IMR-90 (cell line): ENCODE results near the gene MALT1. TPM values are rescaled to one million over a fixed set of nuclear protein-coding genes. Genes with fewer than 3 reads are reported as not detected.
A peak's percentile ranks its signal among the peaks of the same experiment; 100 is the strongest.

Source experiments
- ATAC-seq: fragments of 200-7000 bp; cut with Tn5 transposase; 2 replicates; pipeline ENCODE4 v1.9.1; 2020; ENCODE audit warnings: low read depth, mild to moderate bottlenecking, moderate library complexity
- BruUV-seq: library from RNA; stranded (reverse); fragments of 400-500 nt; replicated peaks from 2 replicates; lab custom pipeline; 2021; lab: Mats Ljungman, UMichigan
- CTCF ChIA-PET: fragments of 300-600 bp; formaldehyde crosslinking; extraction: SDS; loops from one replicate; lab custom pipeline; 2021; ENCODE audit warnings: antibody characterized with exemption; lab: Yijun Ruan, JAX
- POLR2A ChIA-PET: fragments of 300-600 bp; sonication (Branson Sonifier 250); formaldehyde crosslinking; loops from one replicate; lab custom pipeline; 2022; ENCODE audit warnings: antibody characterized with exemption; ENCODE audit not compliant: unreplicated experiment; lab: Charles Lee
- DNase-seq: peaks from one replicate; pipeline ENCODE4 v3.0.0; 2013
- H2AFZ ChIP-seq: replicated peaks from 2 replicates; pipeline ENCODE3; 2013; ENCODE audit warnings: low read length, mild to moderate bottlenecking; ENCODE audit not compliant: poor library complexity
- H2AK5ac ChIP-seq: 2 replicates; pipeline ENCODE4 v1.6.1; 2013; ENCODE audit warnings: low read depth, low read length, inconsistent platforms
- H2AK9ac ChIP-seq: replicated peaks from 2 replicates; pipeline ENCODE3; 2013; ENCODE audit warnings: mild to moderate bottlenecking, low read depth, low read length, moderate library complexity; ENCODE audit not compliant: poor library complexity
- H2BK120ac ChIP-seq: 2 replicates; pipeline ENCODE4 v1.6.1; 2013; ENCODE audit warnings: low read depth, low read length, inconsistent platforms
- H2BK15ac ChIP-seq: 3 replicates; pipeline ENCODE4 v1.6.1; 2013; ENCODE audit warnings: low read depth, low read length, inconsistent platforms
- H2BK20ac ChIP-seq: 2 replicates; pipeline ENCODE4 v1.6.1; 2013; ENCODE audit warnings: low read depth, mild to moderate bottlenecking, inconsistent platforms, low read length, moderate library complexity
- H2BK5ac ChIP-seq: 2 replicates; pipeline ENCODE4 v1.6.1; 2013; ENCODE audit warnings: mild to moderate bottlenecking, low read depth, low read length, inconsistent platforms; ENCODE audit not compliant: poor library complexity, severe bottlenecking
- H3K14ac ChIP-seq: replicated peaks from 2 replicates; pipeline ENCODE4 v1.6.1; 2013; ENCODE audit warnings: low read depth, low read length, inconsistent platforms
- H3K18ac ChIP-seq: 2 replicates; pipeline ENCODE4 v1.6.1; 2013; ENCODE audit warnings: low read depth, low read length, control low read depth
- H3K23ac ChIP-seq: 2 replicates; pipeline ENCODE4 v1.6.1; 2013; ENCODE audit warnings: low read depth, low read length, inconsistent platforms
- H3K27ac ChIP-seq: 2 replicates; pipeline ENCODE4 v1.5.1; 2013; ENCODE audit warnings: mild to moderate bottlenecking, control low read depth, low read length; ENCODE audit not compliant: insufficient read depth
- H3K27me3 ChIP-seq: 2 replicates; pipeline ENCODE4 v1.6.1; 2013; ENCODE audit warnings: low read length; ENCODE audit not compliant: control insufficient read depth, insufficient read depth
- H3K36me3 ChIP-seq: 2 replicates; pipeline ENCODE4 v1.6.1; 2013; ENCODE audit warnings: low read length, mixed read lengths; ENCODE audit not compliant: control insufficient read depth, insufficient read depth
- H3K4ac ChIP-seq: 2 replicates; pipeline ENCODE4 v1.6.1; 2013; ENCODE audit warnings: low read depth, low read length, inconsistent platforms
- H3K4me1 ChIP-seq: 2 replicates; pipeline ENCODE4 v1.6.1; 2013; ENCODE audit warnings: low read length, mixed read lengths; ENCODE audit not compliant: control insufficient read depth, insufficient read depth
- H3K4me2 ChIP-seq: 2 replicates; pipeline ENCODE4 v1.6.1; 2013; ENCODE audit warnings: low read depth, mild to moderate bottlenecking, control low read depth, low read length, moderate library complexity
- H3K4me3 ChIP-seq: 2 replicates; pipeline ENCODE4 v1.5.1; 2013; ENCODE audit warnings: low read depth, mild to moderate bottlenecking, control low read depth, low read length, moderate library complexity; ENCODE audit not compliant: insufficient read depth
- H3K56ac ChIP-seq: 2 replicates; pipeline ENCODE4 v1.6.1; 2013; ENCODE audit warnings: low read length, inconsistent platforms; ENCODE audit not compliant: insufficient read depth; ENCODE audit errors: extremely low read depth
- H3K79me1 ChIP-seq, 2 experiments: 2 replicates each; pipeline ENCODE4 v1.6.1; 2013; ENCODE audit warnings: low read length in 2 of 2, inconsistent platforms in 1 of 2, low read depth in 1 of 2
- H3K9ac ChIP-seq: 2 replicates; pipeline ENCODE4 v1.6.1; 2013; ENCODE audit warnings: low read depth, low read length, control low read depth
- H3K9me1 ChIP-seq: 2 replicates; pipeline ENCODE4 v1.6.1; 2013; ENCODE audit warnings: low read length, inconsistent platforms; ENCODE audit not compliant: insufficient read depth
- H3K9me3 ChIP-seq: 2 replicates; pipeline ENCODE4 v1.6.1; 2013; ENCODE audit warnings: low read length; ENCODE audit not compliant: control insufficient read depth, insufficient read depth
- H4K20me1 ChIP-seq: 2 replicates; pipeline ENCODE4 v1.6.1; 2013; ENCODE audit warnings: low read length, inconsistent platforms; ENCODE audit not compliant: insufficient read depth
- H4K5ac ChIP-seq: 2 replicates; pipeline ENCODE4 v1.6.1; 2013; ENCODE audit warnings: mild to moderate bottlenecking, low read depth, low read length, control low read depth
- H4K8ac ChIP-seq, 2 experiments: 2 replicates each; pipeline ENCODE4 v1.6.1; 2013; ENCODE audit warnings: low read depth in 2 of 2, low read length in 2 of 2, control low read depth in 1 of 2, inconsistent platforms in 1 of 2
- H4K91ac ChIP-seq: 2 replicates; pipeline ENCODE4 v1.6.1; 2013; ENCODE audit warnings: low read depth, low read length, inconsistent platforms; ENCODE audit not compliant: insufficient read depth
- BHLHE40 ChIP-seq: fragments of 150-350 bp; IDR thresholded peaks from 2 replicates; pipeline ENCODE4 v1.6.1; 2016; ENCODE audit warnings: mild to moderate bottlenecking, low read depth, low read length
- CEBPB ChIP-seq: IDR thresholded peaks from 2 replicates; pipeline ENCODE4 v1.6.1; 2012; ENCODE audit warnings: low read depth, low read length, improper control_type of control experiment
- ELK1 ChIP-seq: fragments of 150-350 bp; IDR thresholded peaks from 2 replicates; pipeline ENCODE4 v1.6.1; 2016; ENCODE audit warnings: low read depth, mild to moderate bottlenecking, low read length, moderate library complexity, borderline replicate concordance
- FOS ChIP-seq: fragments of 150-350 bp; IDR thresholded peaks from 2 replicates; pipeline ENCODE4 v1.6.1; 2016; ENCODE audit warnings: low read depth, low read length
- MAZ ChIP-seq: IDR thresholded peaks from 2 replicates; pipeline ENCODE4 v1.6.1; 2012; ENCODE audit warnings: low read depth, mild to moderate bottlenecking, low read length, improper control_type of control experiment, moderate library complexity, borderline replicate concordance
- MXI1 ChIP-seq: IDR thresholded peaks from 2 replicates; pipeline ENCODE4 v1.6.1; 2012; ENCODE audit warnings: low read depth, mild to moderate bottlenecking, low read length, moderate library complexity, borderline replicate concordance
- NFE2L2 ChIP-seq: fragments of 150-350 bp; IDR thresholded peaks from 2 replicates; pipeline ENCODE4 v1.6.1; 2016; ENCODE audit warnings: low read depth, mild to moderate bottlenecking, low read length
- RAD21 ChIP-seq: IDR thresholded peaks from 2 replicates; pipeline ENCODE4 v1.6.1; 2012; ENCODE audit warnings: low read length, improper control_type of control experiment
- RCOR1 ChIP-seq: IDR thresholded peaks from 2 replicates; pipeline ENCODE4 v1.6.1; 2012; ENCODE audit warnings: mild to moderate bottlenecking, low read length, improper control_type of control experiment; ENCODE audit not compliant: insufficient replicate concordance
- SMC3 ChIP-seq: fragments of 150-350 bp; IDR thresholded peaks from 2 replicates; pipeline ENCODE4 v1.6.1; 2016; ENCODE audit warnings: low read depth, mild to moderate bottlenecking, antibody characterized with exemption, low read length, moderate library complexity
- WGBS, 2 experiments: methylation state at CpG; one replicate each; pipeline versions ENCODE4 v1.1.5 to v1.1.7; 2013; ENCODE audit warnings: missing lambda C conversion rate in 2 of 2; ENCODE audit not compliant: insufficient read length in 1 of 2; ENCODE audit errors: extremely low coverage in 2 of 2; 5-methylcytosine and 5-hydroxymethylcytosine counted together
- dilution Hi-C: fragments of 300-500 bp; cut with HindIII; formaldehyde crosslinking; loops from one replicate; pipeline ENCODE4 v1.14.3; 2018; ENCODE audit warnings: low sequenced_read_pairs; ENCODE audit not compliant: unreplicated experiment
- in situ Hi-C: fragments of 300-500 bp; cut with MboI; formaldehyde crosslinking; loops from 3 replicates; pipeline ENCODE4 v1.14.3; 2019; ENCODE audit warnings: low sequenced_read_pairs, inconsistent platforms, mixed read lengths
- intact Hi-C: fragments of 100-400 bp; cut with micrococcal nuclease; formaldehyde crosslinking; loops from 2 replicates; pipeline ENCODE4 v1.10.0; 2022
- polyA plus RNA-seq, 3 experiments: library from polyadenylated mRNA; depleted of rRNA; stranded (reverse); fragments of >200 nt; gene quantifications; 2 replicates each; pipeline ENCODE4 v1.2.3, GENCODE V29; 2012; ENCODE audit warnings: low replicate concordance in 1 of 3
- total RNA-seq: library from RNA; depleted of rRNA; stranded (reverse); fragments of >200 nt; gene quantifications from 2 replicates; pipeline ENCODE4 v1.2.3, GENCODE V29; 2012
- TF ChIP-seq, protein P1 (sequence below): fragments of 150-350 bp; IDR thresholded peaks from 2 replicates; pipeline ENCODE4 v1.6.1; 2017; ENCODE audit warnings: mild to moderate bottlenecking, antibody characterized with exemption, low read length, low read depth

MALT1 gene
- total and polyA plus RNA-seq, 2 of the 4 experiments (the other 2 are of a cell fraction), result 8.3 to 25.3 TPM

- in situ Hi-C loops (no loop called here), intact Hi-C loops (no loop called here), dilution Hi-C loops (no loop called here)
- Histone ChIP-seq H3K56ac (no peak overlapping the region), H3K4me1 (peaks cover 13% of the 10 kb centered on the region), H3K27ac (no peak overlapping the region), H2BK120ac (no peak overlapping the region), H3K9me1 (peaks cover 9% of the 10 kb centered on the region), H3K23ac (no peak overlapping the region), H4K91ac (no peak overlapping the region), H3K4me3 (no peak overlapping the region), H2AFZ (no peak overlapping the region), H3K36me3 (no peaks in the 10 kb centered on the region), H2BK5ac (no peak overlapping the region), H3K4ac (peak overlapping the region; percentile 13; the same call in 1 of the 2 replicates), H2BK15ac (peak overlapping the region; percentile 61; the same call in 2 of the 3 replicates), H4K5ac (no peak overlapping the region), H3K79me1 (0 out of 4 replicates have a peak, but pooled peaks cover 0 to 4% of the 10 kb centered on the region in 2 experiments), H3K14ac (no peak overlapping the region), H2AK5ac (no peak overlapping the region), H2AK9ac (no peak overlapping the region), H3K9me3 (no peaks in the 10 kb centered on the region), H4K20me1 (no peaks in the 10 kb centered on the region), H4K8ac (no peak overlapping the region), H3K27me3 (no peaks in the 10 kb centered on the region), H3K9ac (no peak overlapping the region), H3K4me2 (no peak overlapping the region), H2BK20ac (no peak overlapping the region), H3K18ac (no peak overlapping the region; the same call in 1 of the 2 replicates)
- DNase-seq (no peak), ATAC-seq (no peak)
- BruUV-seq, result no TSS peak
- whole genome bisulfite sequencing, 2 experiments, result 83% methylated on average over 1 of the region's 2 CpGs; no CpG with 5 or more reads in 1 of the 2 experiments
- TF ChIP-seq, protein P1, sequence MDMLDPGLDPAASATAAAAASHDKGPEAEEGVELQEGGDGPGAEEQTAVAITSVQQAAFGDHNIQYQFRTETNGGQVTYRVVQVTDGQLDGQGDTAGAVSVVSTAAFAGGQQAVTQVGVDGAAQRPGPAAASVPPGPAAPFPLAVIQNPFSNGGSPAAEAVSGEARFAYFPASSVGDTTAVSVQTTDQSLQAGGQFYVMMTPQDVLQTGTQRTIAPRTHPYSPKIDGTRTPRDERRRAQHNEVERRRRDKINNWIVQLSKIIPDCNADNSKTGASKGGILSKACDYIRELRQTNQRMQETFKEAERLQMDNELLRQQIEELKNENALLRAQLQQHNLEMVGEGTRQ, result no peak
- TF ChIP-seq SMC3 (no peak), NFE2L2 (no peak), ELK1 (no peak), RAD21 (no peak), FOS (no peak), MXI1 (no peak), CEBPB (no peak), BHLHE40 (no peak), MAZ (no peak), RCOR1 (no peak)
- POLR2A ChIA-PET, result no interaction called here
- CTCF ChIA-PET, result no interaction called here
These were observed 32.8 kb upstream of the MALT1 start for GRCh38 chr18:58638441-58638840.
